Activated naive CD4-positive, alpha-beta T cell treated with anti-CD3 and anti-CD28 coated beads, Interleukin-2, amount 10 ng/mL, durations not matched to agents 7 days and 5 days (primary cell): ENCODE measurements around the gene ANAPC1.
"Not testable (repeated sequence)": the region's sequence is repeated elsewhere in the genome, so short reads cannot be mapped to it uniquely, and the experiment has no call there.

ENCODE experiments used
- CTCF ChIA-PET: fragments of 350-600 bp; sonication (Branson Sonifier 250); formaldehyde crosslinking; loops from one replicate; lab custom pipeline; 2021; ENCODE audit warnings: antibody characterized with exemption; lab: Charles Lee
- DNase-seq: peaks from one replicate; pipeline ENCODE4 v3.0.0-alpha.2; 2020
- H3K27ac Mint-ChIP-seq: one replicate; pipeline ENCODE4 v1.8.0; 2021; ENCODE audit warnings: mild to moderate bottlenecking, moderate library complexity, mixed read lengths
- H3K27me3 Mint-ChIP-seq: one replicate; pipeline ENCODE4 v1.8.0; 2021; ENCODE audit warnings: mild to moderate bottlenecking, mixed read lengths
- H3K36me3 Mint-ChIP-seq: one replicate; pipeline ENCODE4 v1.8.0; 2021; ENCODE audit warnings: mixed read lengths
- H3K4me1 Mint-ChIP-seq: one replicate; pipeline ENCODE4 v1.8.0; 2021; ENCODE audit warnings: mixed read lengths
- H3K4me3 Mint-ChIP-seq: one replicate; pipeline ENCODE4 v1.8.0; 2021; ENCODE audit warnings: mild to moderate bottlenecking, moderate library complexity, mixed read lengths
- H3K9me3 Mint-ChIP-seq: one replicate; pipeline ENCODE4 v1.8.0; 2021; ENCODE audit warnings: mixed read lengths

ANAPC1 gene

DNA sequence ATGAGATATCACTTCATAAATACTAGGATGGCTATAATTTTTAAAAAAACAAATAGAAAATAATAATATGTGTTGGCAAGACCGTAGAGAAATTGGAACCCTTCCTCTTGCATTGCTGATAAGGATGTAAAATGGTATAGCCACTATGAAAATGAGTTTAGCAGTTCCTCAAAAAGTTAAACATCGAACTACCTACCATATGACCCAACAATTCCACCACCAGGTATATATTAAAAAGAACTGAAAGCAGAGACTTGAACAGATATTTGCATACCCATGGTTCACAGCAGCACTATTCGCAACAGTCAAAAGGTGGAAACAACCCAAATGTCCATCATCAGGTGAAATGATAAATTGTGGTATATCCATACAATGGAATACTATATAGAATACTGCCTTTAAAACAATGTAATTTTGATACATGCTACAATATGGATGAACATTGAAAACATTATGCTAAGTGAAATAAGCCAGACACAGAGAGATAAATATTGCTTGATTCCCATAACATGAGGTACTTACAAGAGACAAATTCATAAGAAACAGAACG, 55.7 kb downstream of the ANAPC1 start:
- CTCF ChIA-PET, H3K9me3 Mint-ChIP-seq, DNase-seq, H3K4me1 Mint-ChIP-seq, H3K4me3 Mint-ChIP-seq, H3K27me3 Mint-ChIP-seq, H3K27ac Mint-ChIP-seq: not testable (repeated sequence)
- peaks cover 26% of the 10 kb centered on the region for H3K36me3 Mint-ChIP-seq

GRCh38 chr2:111812970-111813622, 70.9 kb downstream of the ANAPC1 start:
- H3K9me3 Mint-ChIP-seq, H3K27me3 Mint-ChIP-seq, H3K27ac Mint-ChIP-seq, H3K36me3 Mint-ChIP-seq, H3K4me3 Mint-ChIP-seq, DNase-seq, H3K4me1 Mint-ChIP-seq: not testable (repeated sequence)
- CTCF ChIA-PET = interaction anchor here (0.6 kb wide), 1 partner anchor 673 kb away, joined by 3 read pairs; no protein-coding TSS in a partner anchor

DNA sequence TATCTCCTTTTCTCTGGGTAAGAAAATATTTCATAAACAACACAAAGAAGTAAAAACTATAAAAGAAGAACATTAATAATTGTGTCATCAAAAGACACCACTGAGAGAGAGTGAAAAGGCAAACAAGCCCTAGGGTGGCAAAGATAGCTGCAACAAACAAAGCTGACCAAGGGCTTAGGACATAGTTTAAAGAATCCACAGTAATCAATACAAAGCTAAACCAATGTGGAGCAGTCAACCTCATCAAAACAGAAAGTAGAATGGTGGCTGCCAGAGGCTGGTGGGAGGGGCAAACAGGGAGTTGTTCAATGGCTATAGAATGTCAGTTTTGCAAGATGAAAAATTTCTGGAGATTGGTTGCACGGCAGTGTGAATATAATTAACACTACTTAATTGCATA, 93.4 kb downstream of the ANAPC1 start:
- DNase-seq, H3K36me3 Mint-ChIP-seq, H3K27ac Mint-ChIP-seq, CTCF ChIA-PET, H3K4me1 Mint-ChIP-seq, H3K4me3 Mint-ChIP-seq, H3K9me3 Mint-ChIP-seq, H3K27me3 Mint-ChIP-seq: not testable (repeated sequence)

DNA sequence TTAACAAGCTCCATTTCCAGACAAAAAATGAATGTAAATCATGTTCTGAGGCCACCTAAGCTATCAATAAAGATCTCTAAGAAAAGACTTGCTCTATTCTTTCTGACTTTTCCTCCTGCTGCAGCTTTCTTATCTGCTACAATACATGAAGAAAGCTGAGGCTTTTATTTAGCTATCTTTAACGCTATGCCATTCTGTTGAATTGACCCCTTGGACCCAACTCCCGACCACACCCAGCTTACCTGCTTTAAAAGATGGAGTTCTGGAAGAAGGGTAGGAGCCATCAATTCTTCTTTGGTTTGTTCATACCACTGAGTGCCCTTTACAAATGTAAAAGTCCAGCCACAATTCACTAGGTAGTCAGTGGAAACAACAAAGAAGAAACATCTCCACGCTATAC, 99.9 kb downstream of the ANAPC1 start:
- H3K4me1 Mint-ChIP-seq, H3K36me3 Mint-ChIP-seq, H3K4me3 Mint-ChIP-seq, H3K27ac Mint-ChIP-seq, DNase-seq, CTCF ChIA-PET, H3K9me3 Mint-ChIP-seq, H3K27me3 Mint-ChIP-seq: not testable (repeated sequence)

- H3K9me3 Mint-ChIP-seq, H3K4me1 Mint-ChIP-seq, H3K27ac Mint-ChIP-seq, H3K36me3 Mint-ChIP-seq, DNase-seq, H3K4me3 Mint-ChIP-seq, H3K27me3 Mint-ChIP-seq, CTCF ChIA-PET: not testable (repeated sequence)
These were observed 101.8 kb downstream of the ANAPC1 start for GRCh38 chr2:111782195-111782594.

DNA sequence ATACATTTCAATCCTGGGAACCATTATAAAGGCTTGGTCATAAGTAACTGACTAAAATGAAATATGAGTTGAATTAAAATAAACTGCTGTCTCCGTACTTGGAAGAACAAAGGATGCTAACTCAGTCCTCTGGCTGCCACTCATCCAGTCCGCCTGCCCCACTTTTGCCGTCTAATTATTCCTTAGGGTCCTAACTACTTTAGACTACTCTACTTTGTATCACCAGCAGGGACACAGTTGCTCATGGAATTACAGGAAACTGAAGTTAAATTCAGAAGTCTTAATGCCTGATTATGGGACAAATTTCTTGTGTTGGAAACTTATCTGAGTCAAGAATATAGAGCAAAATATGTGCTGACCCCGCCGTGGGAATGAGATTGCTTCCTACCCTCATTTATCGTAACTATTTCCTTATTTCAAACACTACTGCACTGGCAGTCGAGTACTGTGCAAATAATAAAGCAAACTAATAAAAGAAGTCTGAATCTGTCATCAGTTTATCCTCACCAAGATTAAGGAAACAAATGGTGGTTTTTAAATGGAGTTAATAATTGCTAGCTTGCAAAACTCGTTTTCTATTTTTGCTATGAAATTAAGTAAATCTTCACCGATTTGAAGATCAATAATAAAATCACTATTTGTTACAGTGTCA, 102.4 kb downstream of the ANAPC1 start:
- H3K27ac Mint-ChIP-seq, H3K4me1 Mint-ChIP-seq, DNase-seq, CTCF ChIA-PET, H3K4me3 Mint-ChIP-seq, H3K9me3 Mint-ChIP-seq, H3K27me3 Mint-ChIP-seq, H3K36me3 Mint-ChIP-seq: not testable (repeated sequence)

DNA sequence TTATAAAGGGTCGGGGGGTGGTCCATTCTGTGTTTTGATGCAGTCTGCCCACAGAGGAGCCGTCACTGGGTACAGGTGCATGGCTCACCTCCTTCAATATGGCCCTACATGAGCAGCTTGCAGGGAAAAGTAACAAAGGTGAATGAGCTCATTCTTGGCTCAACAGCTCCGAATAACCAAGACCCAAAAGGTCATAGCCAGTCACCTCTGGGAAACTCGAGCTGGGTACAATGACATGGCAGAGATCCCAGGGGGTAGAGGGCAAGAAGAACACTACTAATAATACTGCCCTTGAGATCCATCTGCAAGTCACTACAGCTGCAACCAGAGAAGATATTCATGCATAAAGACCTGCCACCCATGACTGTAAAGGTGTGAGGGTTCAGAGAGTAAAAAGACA, 106.8 kb downstream of the ANAPC1 start:
- DNase-seq, H3K4me1 Mint-ChIP-seq, H3K4me3 Mint-ChIP-seq, H3K9me3 Mint-ChIP-seq, H3K27me3 Mint-ChIP-seq, CTCF ChIA-PET, H3K36me3 Mint-ChIP-seq, H3K27ac Mint-ChIP-seq: not testable (repeated sequence)

GRCh38 chr2:111776296-111776695, 107.7 kb downstream of the ANAPC1 start:
- not testable (repeated sequence) for DNase-seq, H3K4me3 Mint-ChIP-seq

DNA sequence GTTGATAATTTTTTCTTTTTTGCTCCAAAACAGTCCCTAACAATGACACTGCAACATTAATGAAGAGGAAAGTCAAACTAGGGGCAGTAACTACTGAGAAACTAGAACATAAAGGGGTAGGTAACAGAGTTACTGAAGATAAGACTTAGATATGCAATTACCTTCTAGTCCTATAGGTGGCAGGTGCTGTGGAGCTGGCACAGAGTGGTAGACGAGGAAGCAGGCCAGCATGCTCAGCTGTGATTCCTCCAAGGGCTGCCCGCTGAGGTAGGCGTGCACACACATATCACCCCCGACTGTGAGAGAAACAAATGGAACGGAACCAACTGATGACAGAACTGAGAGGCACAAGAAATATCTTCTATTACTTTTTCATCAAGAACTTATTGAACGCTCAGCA, 111.8 kb downstream of the ANAPC1 start:
- H3K4me3 Mint-ChIP-seq, CTCF ChIA-PET, DNase-seq, H3K9me3 Mint-ChIP-seq, H3K4me1 Mint-ChIP-seq, H3K27me3 Mint-ChIP-seq, H3K27ac Mint-ChIP-seq, H3K36me3 Mint-ChIP-seq: not testable (repeated sequence)

More at GRCh38 chr2:111776296-111776695, 107.7 kb downstream of the ANAPC1 start:
- H3K36me3 Mint-ChIP-seq, H3K4me1 Mint-ChIP-seq, H3K27me3 Mint-ChIP-seq, H3K27ac Mint-ChIP-seq, CTCF ChIA-PET, H3K9me3 Mint-ChIP-seq: not testable (repeated sequence)

GRCh38 chr2:111770916-111771658, 112.9 kb downstream of the ANAPC1 start:
- H3K27me3 Mint-ChIP-seq, DNase-seq, H3K36me3 Mint-ChIP-seq, H3K4me1 Mint-ChIP-seq, CTCF ChIA-PET, H3K4me3 Mint-ChIP-seq, H3K9me3 Mint-ChIP-seq, H3K27ac Mint-ChIP-seq: not testable (repeated sequence)

DNA sequence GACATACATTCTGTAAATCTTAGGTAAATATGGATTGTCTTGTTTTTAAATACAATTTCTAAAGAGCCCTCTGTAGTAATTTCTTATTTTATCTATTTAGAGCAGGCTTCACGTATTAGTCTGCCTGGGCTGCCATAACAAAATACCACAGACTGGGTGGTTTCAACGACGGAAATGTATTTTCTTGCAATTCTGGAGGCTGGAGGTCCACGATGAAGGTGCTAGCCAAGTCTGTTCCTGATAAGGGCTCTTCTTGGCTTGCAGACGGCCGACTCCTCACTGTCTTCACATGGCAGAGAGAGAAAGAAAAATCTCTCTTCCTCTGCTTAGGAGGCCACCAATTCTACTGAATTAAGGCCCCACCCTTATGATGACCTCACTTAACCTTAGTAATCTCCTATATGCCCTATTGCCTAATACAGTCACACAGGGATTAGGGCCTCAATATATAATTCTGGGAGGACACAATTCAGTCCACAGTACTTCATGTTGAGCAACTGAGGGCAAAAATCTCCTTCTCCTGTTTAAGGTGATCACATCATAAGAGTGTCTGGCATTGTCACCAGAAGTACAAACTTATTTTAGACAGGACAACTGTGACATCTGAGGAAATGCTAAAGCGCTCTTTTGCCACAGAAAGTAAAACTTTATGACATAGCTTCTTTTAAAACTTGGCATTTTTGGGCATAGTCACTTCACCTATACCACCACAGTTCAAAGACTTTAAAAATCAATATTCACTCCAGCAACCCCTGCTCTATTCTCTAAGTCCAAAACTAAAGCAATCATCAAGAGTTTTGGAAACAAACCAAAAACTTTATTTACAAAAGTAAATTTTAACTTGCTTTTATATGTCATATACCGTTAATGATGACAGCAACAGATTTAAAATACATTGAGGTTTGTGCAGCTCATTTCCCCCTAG, 115.5 kb downstream of the ANAPC1 start:
- H3K9me3 Mint-ChIP-seq, H3K36me3 Mint-ChIP-seq, DNase-seq, CTCF ChIA-PET, H3K27me3 Mint-ChIP-seq, H3K27ac Mint-ChIP-seq, H3K4me1 Mint-ChIP-seq, H3K4me3 Mint-ChIP-seq: not testable (repeated sequence)

- H3K27me3 Mint-ChIP-seq, H3K4me1 Mint-ChIP-seq, H3K9me3 Mint-ChIP-seq, H3K27ac Mint-ChIP-seq, H3K36me3 Mint-ChIP-seq, H3K4me3 Mint-ChIP-seq, CTCF ChIA-PET, DNase-seq: not testable (repeated sequence)
These were observed 116.9 kb downstream of the ANAPC1 start for GRCh38 chr2:111767087-111767486.

GRCh38 chr2:111766295-111766694, 117.7 kb downstream of the ANAPC1 start:
- H3K4me1 Mint-ChIP-seq, H3K4me3 Mint-ChIP-seq, H3K27ac Mint-ChIP-seq, DNase-seq, CTCF ChIA-PET, H3K27me3 Mint-ChIP-seq, H3K36me3 Mint-ChIP-seq, H3K9me3 Mint-ChIP-seq: not testable (repeated sequence)

DNA sequence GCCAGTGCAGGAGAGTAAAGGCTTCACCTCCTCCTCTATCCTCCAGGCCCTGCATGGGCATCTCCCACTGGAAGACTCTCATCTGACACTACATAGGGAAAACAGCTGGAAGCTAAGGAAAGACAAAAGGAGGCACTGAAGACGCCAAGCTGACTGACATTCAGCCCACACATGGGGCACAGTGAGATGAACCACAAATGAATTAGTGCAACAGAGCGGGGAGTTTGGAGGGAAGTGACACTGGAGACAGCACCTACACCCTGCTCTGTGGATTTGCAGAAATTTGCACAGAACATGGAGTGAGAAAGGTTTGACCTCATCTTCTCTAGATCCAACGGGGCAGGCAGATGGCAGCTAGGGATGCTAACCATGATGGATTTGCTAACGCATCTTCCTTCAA, 119.8 kb downstream of the ANAPC1 start:
- H3K4me1 Mint-ChIP-seq, H3K27me3 Mint-ChIP-seq, CTCF ChIA-PET, DNase-seq, H3K4me3 Mint-ChIP-seq, H3K9me3 Mint-ChIP-seq, H3K27ac Mint-ChIP-seq, H3K36me3 Mint-ChIP-seq: not testable (repeated sequence)
